Activated CD8-positive, alpha-beta memory T cell treated with anti-CD3 and anti-CD28 coated beads for 36 hours (primary cell): ENCODE measurements around the gene LRWD1. TPM values are rescaled to one million over a fixed set of nuclear protein-coding genes. Genes with fewer than 3 reads are reported as not detected.

Experiments used
- CTCF ChIA-PET: fragments of 350-600 bp; sonication (Branson Sonifier 250); formaldehyde crosslinking; loops from one replicate; lab custom pipeline; 2021; ENCODE audit warnings: antibody characterized with exemption; lab: Charles Lee
- POLR2A ChIA-PET: fragments of 350-600 bp; sonication (Branson Sonifier 250); formaldehyde crosslinking; loops from one replicate; lab custom pipeline; 2021; ENCODE audit warnings: antibody characterized with exemption; lab: Charles Lee
- total RNA-seq, 2 experiments: library from RNA; stranded (reverse); gene quantifications; one replicate each; pipeline ENCODE4 v1.2.3, GENCODE V29; 2021

LRWD1 gene
- total RNA-seq: 10 to 100 TPM; 25.1 to 25.9 TPM

GRCh38 chr7:102464577-102465280 lies at the start of gene LRWD1, which contains the start of gene ALKBH4:
TSS of gene LRWD1 (plus strand) at chr7:102464984. CDS start at chr7:102465081, 97 bp downstream.
TSS of gene ALKBH4 (minus strand) at chr7:102464863. CDS start at chr7:102464836, 27 bp downstream.
- POLR2A ChIA-PET: no interaction called here
- CTCF ChIA-PET: interaction anchor here (0.9 to 1.2 kb wide), 2 partner anchors 37 to 64 kb away, joined by 3 to 5 read pairs; no protein-coding TSS in a partner anchor

- POLR2A ChIA-PET: interaction anchor here (1.4 to 3.3 kb wide), 2 partner anchors 10 to 16 kb away, joined by 8 to 30 read pairs; no protein-coding TSS in a partner anchor
- CTCF ChIA-PET: interaction anchor here (0.8 to 4.2 kb wide), 6 partner anchors 10 to 35 kb away, joined by 3 to 25 read pairs (median 7); partner anchors contain the start of gene PRKRIP1
Measured at GRCh38 chr7:102415685-102416225, 49.0 kb upstream of the LRWD1 start.

GRCh38 chr7:102416406-102416805 lies 48.4 kb upstream of the LRWD1 start:
- CTCF ChIA-PET: interaction anchor here (0.7 to 4.2 kb wide), 6 partner anchors 9 to 1717 kb away, joined by 3 to 25 read pairs (median 7); no protein-coding TSS in a partner anchor
- POLR2A ChIA-PET: interaction anchor here (1.4 to 3.3 kb wide), 2 partner anchors 10 to 16 kb away, joined by 8 to 30 read pairs; no protein-coding TSS in a partner anchor

- POLR2A ChIA-PET: interaction anchor here (0.6 to 3.3 kb wide), 3 partner anchors 9 to 20 kb away, joined by 3 to 30 read pairs (median 7); no protein-coding TSS in a partner anchor
- CTCF ChIA-PET: interaction anchor here (0.7 to 4.2 kb wide), 5 partner anchors 9 to 1716 kb away, joined by 3 to 25 read pairs (median 7); no protein-coding TSS in a partner anchor
Measured at GRCh38 chr7:102417105-102417504, 47.7 kb upstream of the LRWD1 start.

GRCh38 chr7:102418592-102418991 lies 46.2 kb upstream of the LRWD1 start:
- POLR2A ChIA-PET: no interaction called here
- CTCF ChIA-PET: interaction anchor here (0.7 to 2.1 kb wide), 4 partner anchors 14 to 48 kb away, joined by 3 to 6 read pairs (median 4); no protein-coding TSS in a partner anchor

- ChIA-PET POLR2A (no interaction called here), CTCF (interaction anchor here (0.6 to 2.5 kb wide), 2 partner anchors 9 to 12 kb away, joined by 5 read pairs; partner anchors contain the start of gene ORAI2)
Measured at GRCh38 chr7:102421706-102422240, 43.0 kb upstream of the LRWD1 start.

GRCh38 chr7:102424129-102424551 lies 40.6 kb upstream of the LRWD1 start:
- CTCF ChIA-PET: interaction anchor here (3.6 to 4.3 kb wide), 2 partner anchors 8 to 19 kb away, joined by 12 to 25 read pairs; no protein-coding TSS in a partner anchor
- POLR2A ChIA-PET: no interaction called here

- CTCF ChIA-PET: interaction anchor here (3.6 to 4.3 kb wide), 2 partner anchors 9 to 20 kb away, joined by 12 to 25 read pairs; no protein-coding TSS in a partner anchor
- POLR2A ChIA-PET: no interaction called here
Measured at GRCh38 chr7:102424787-102425218, 40.0 kb upstream of the LRWD1 start.

- POLR2A ChIA-PET: interaction anchor here (0.6 to 1.9 kb wide), 6 partner anchors 8 to 843 kb away, joined by 3 to 30 read pairs (median 3); no protein-coding TSS in a partner anchor
- CTCF ChIA-PET: interaction anchor here (0.7 to 4.3 kb wide), 6 partner anchors 8 to 139 kb away, joined by 3 to 25 read pairs (median 4); partner anchors contain the start of gene SH2B2
Measured at GRCh38 chr7:102425639-102426267, 39.0 kb upstream of the LRWD1 start.

GRCh38 chr7:102426268-102427018 lies 38.3 kb upstream of the LRWD1 start:
- POLR2A ChIA-PET: interaction anchor here (0.6 to 1.9 kb wide), 4 partner anchors 10 to 844 kb away, joined by 3 to 30 read pairs (median 3); no protein-coding TSS in a partner anchor
- CTCF ChIA-PET: interaction anchor here (0.8 to 4.3 kb wide), 5 partner anchors 11 to 139 kb away, joined by 3 to 25 read pairs (median 5); partner anchors contain the start of gene SH2B2

- CTCF ChIA-PET: interaction anchor here (0.8 to 4.3 kb wide), 4 partner anchors 11 to 140 kb away, joined by 3 to 25 read pairs (median 8); partner anchors contain the start of gene SH2B2
- POLR2A ChIA-PET: interaction anchor here (1.9 kb wide), 1 partner anchor 11 kb away, joined by 30 read pairs; no protein-coding TSS in a partner anchor
Measured at GRCh38 chr7:102427019-102427405, 37.8 kb upstream of the LRWD1 start.

GRCh38 chr7:102429141-102429899 lies 35.5 kb upstream of the LRWD1 start:
- POLR2A ChIA-PET: interaction anchor here (0.5 to 0.6 kb wide), 2 partner anchors 12 to 34 kb away, joined by 3 to 5 read pairs; no protein-coding TSS in a partner anchor

GRCh38 chr7:102431617-102432298 lies 33.0 kb upstream of the LRWD1 start:
- POLR2A ChIA-PET: interaction anchor here (0.6 to 1.5 kb wide), 2 partner anchors 16 to 19 kb away, joined by 3 to 8 read pairs; no protein-coding TSS in a partner anchor

More at GRCh38 chr7:102429141-102429899, 35.5 kb upstream of the LRWD1 start:
- CTCF ChIA-PET: no interaction called here

GRCh38 chr7:102432442-102433218 lies 32.2 kb upstream of the LRWD1 start:
- POLR2A ChIA-PET: interaction anchor here (0.7 to 1.5 kb wide), 2 partner anchors 17 to 24 kb away, joined by 3 to 8 read pairs; no protein-coding TSS in a partner anchor
- CTCF ChIA-PET: interaction anchor here (1.8 to 2.9 kb wide), 2 partner anchors 16 to 27 kb away, joined by 7 to 14 read pairs; no protein-coding TSS in a partner anchor

More at GRCh38 chr7:102431617-102432298, 33.0 kb upstream of the LRWD1 start:
- CTCF ChIA-PET: interaction anchor here (0.7 to 1.8 kb wide), 2 partner anchors 15 to 502 kb away, joined by 3 to 7 read pairs; no protein-coding TSS in a partner anchor
